HG02798 (cell line): ENCODE data around the gene MYO5A.

Source experiments
- ATAC-seq: cut with Tn5 transposase; IDR thresholded peaks from one replicate; pipeline ENCODE4 v1.9.1; 2021; ENCODE audit warnings: mild to moderate bottlenecking; ENCODE audit not compliant: unreplicated experiment, poor library complexity

Gene MYO5A

GRCh38 chr15:52379395-52380106 is 149.1 kb downstream of the MYO5A start:
- peak; percentile 70 for ATAC-seq

GRCh38 chr15:52378746-52379394 is 149.8 kb downstream of the MYO5A start:
- peak; percentile 48 for ATAC-seq

- ATAC-seq: peak; percentile 82
These were observed 158.7 kb downstream of the MYO5A start for GRCh38 chr15:52370010-52370409.

GRCh38 chr15:52369455-52369854 is 159.2 kb downstream of the MYO5A start:
- no peak for ATAC-seq

GRCh38 chr15:52369030-52369429 is 159.7 kb downstream of the MYO5A start:
- ATAC-seq: no peak

- ATAC-seq: no peak
These were observed 160.3 kb downstream of the MYO5A start for GRCh38 chr15:52368402-52368801.

GRCh38 chr15:52362497-52362896 is 166.2 kb downstream of the MYO5A start:
- no peak for ATAC-seq

GRCh38 chr15:52361975-52362494 is 166.6 kb downstream of the MYO5A start:
- no peak for ATAC-seq

- no peak for ATAC-seq
These were observed 167.2 kb downstream of the MYO5A start for GRCh38 chr15:52361494-52361893.

- ATAC-seq: no peak
These were observed 168.2 kb downstream of the MYO5A start for GRCh38 chr15:52360229-52361203.

GRCh38 chr15:52359722-52360121 is 169.0 kb downstream of the MYO5A start:
- ATAC-seq: no peak

GRCh38 chr15:52357949-52358348 is 170.7 kb downstream of the MYO5A start:
- ATAC-seq: no peak

- ATAC-seq: no peak
These were observed 176.6 kb downstream of the MYO5A start for GRCh38 chr15:52352086-52352485.

GRCh38 chr15:52351206-52351908 is 177.3 kb downstream of the MYO5A start:
- ATAC-seq: no peak

GRCh38 chr15:52350423-52350822 is 178.3 kb downstream of the MYO5A start:
- no peak for ATAC-seq

GRCh38 chr15:52349052-52349700 is 179.5 kb downstream of the MYO5A start:
- no peak for ATAC-seq

- no peak for ATAC-seq
These were observed 180.5 kb downstream of the MYO5A start for GRCh38 chr15:52348056-52348745.

GRCh38 chr15:52344592-52344991 is 184.1 kb downstream of the MYO5A start:
- ATAC-seq: no peak

GRCh38 chr15:52343831-52344230 is 184.8 kb downstream of the MYO5A start:
- no peak for ATAC-seq
